Kidney epithelial cell (primary cell): Measurements from ENCODE around the gene MAP3K13. TPM values are rescaled to one million over a fixed set of nuclear protein-coding genes. Genes with fewer than 3 reads are reported as not detected.
"Not testable (repeated sequence)": the region's sequence is repeated elsewhere in the genome, so short reads cannot be mapped to it uniquely, and the experiment has no call there.

Experiments used
- DNase-seq: peaks from one replicate; pipeline ENCODE4 v3.0.0-alpha.2; 2010; ENCODE audit warnings: low read depth
- H3K27me3 ChIP-seq: 2 replicates; pipeline ENCODE4 v1.6.0; 2011; ENCODE audit warnings: low read length; ENCODE audit not compliant: control insufficient read depth, insufficient read depth
- H3K36me3 ChIP-seq: 2 replicates; pipeline ENCODE4 v1.5.1; 2011; ENCODE audit warnings: low read length; ENCODE audit not compliant: control insufficient read depth, insufficient read depth
- H3K4me3 ChIP-seq: 2 replicates; pipeline ENCODE4 v1.5.1; 2011; ENCODE audit warnings: low read depth, mild to moderate bottlenecking, control low read depth, low read length
- CTCF ChIP-seq: IDR thresholded peaks from 2 replicates; pipeline ENCODE4 v1.5.1; 2011; ENCODE audit warnings: mild to moderate bottlenecking, moderate library complexity, low read length, control low read depth, inconsistent platforms; ENCODE audit not compliant: insufficient read depth, poor library complexity, severe bottlenecking
- total RNA-seq: library from RNA; depleted of rRNA; stranded (reverse); fragments of >200 nt; gene quantifications from 2 replicates; pipeline ENCODE4 v1.2.3, GENCODE V29; 2015

MAP3K13 gene
- total RNA-seq, 1 donor from 2014 or later: 33.5 TPM

- no peaks in the 10 kb centered on the region for H3K36me3 ChIP-seq
- TF ChIP-seq CTCF: no peak
- H3K4me3 ChIP-seq: no peak overlapping the region
- no peaks in the 10 kb centered on the region for H3K27me3 ChIP-seq
- no peak for DNase-seq
Observed at GRCh38 chr3:185457376-185457775, 94.4 kb downstream of the MAP3K13 start.

DNA sequence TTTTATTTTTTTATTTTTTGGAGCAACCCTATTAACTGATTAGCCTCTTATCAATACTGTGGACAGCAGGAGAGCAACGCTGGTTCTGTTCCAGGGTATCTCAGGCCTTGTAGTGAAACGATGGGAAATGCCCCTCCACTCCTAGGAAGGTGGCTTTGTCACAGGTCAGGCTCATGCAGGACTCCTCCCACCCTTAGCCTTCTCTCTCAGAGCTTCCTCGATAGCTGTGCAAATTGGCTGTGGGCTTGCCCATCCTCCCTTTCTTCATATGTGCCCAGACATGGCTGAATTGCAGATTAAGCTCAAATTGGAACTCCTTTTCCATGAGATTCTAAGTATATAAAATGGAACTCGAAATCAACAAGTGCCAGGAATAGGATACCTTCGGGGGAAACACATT, 97.4 kb downstream of the MAP3K13 start:
- Histone ChIP-seq H3K4me3 (no peak overlapping the region), H3K27me3 (no peaks in the 10 kb centered on the region), H3K36me3 (no peaks in the 10 kb centered on the region)
- no peak for TF ChIP-seq CTCF
- no peak for DNase-seq

DNA sequence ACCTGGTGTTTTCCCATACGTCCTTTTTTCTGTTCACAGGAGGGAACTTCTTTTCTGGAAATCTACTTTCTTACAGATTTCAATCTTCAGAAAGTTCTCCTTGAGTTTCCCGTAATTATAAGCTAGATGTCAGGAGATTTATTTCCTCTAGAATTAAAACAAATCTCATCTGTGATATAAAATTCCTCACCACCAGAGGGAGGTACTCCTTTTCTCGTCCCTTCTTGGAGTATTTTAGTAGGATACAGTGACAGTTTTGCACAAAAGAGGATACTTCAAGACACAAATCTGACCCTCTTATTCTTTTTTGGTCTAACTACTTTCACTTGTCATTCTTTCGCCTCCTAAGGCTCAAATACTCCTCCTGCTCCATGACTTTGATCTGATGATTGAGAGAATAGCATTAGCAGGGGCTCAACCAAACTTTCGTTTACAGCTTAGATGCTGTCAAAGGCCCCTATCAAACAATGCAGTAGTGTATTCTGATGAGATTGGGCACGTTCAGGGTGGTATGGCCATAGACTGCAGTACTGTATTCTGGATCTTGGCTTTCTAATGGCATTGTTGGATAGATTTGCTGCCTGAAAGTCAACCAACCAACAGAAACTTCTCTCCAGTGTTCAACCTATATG, 97.9 kb downstream of the MAP3K13 start:
- DNase-seq: no peak
- H3K36me3 ChIP-seq: no peaks in the 10 kb centered on the region
- peak; percentile 33 for TF ChIP-seq CTCF
- H3K27me3 ChIP-seq: no peaks in the 10 kb centered on the region
- H3K4me3 ChIP-seq: no peak overlapping the region

GRCh38 chr3:185465471-185465870, 102.5 kb downstream of the MAP3K13 start:
- DNase-seq: no peak
- no peak for TF ChIP-seq CTCF
- no peaks in the 10 kb centered on the region for H3K27me3 ChIP-seq
- no peak overlapping the region for H3K4me3 ChIP-seq
- no peaks in the 10 kb centered on the region for H3K36me3 ChIP-seq

- H3K36me3 ChIP-seq, H3K27me3 ChIP-seq, DNase-seq, H3K4me3 ChIP-seq: not testable (repeated sequence)
Observed at GRCh38 chr3:185466123-185466522, 103.2 kb downstream of the MAP3K13 start.

- no peak overlapping the region for H3K4me3 ChIP-seq
- no peak for DNase-seq
- no peak for TF ChIP-seq CTCF
- no peaks in the 10 kb centered on the region for H3K36me3 ChIP-seq
- H3K27me3 ChIP-seq: no peaks in the 10 kb centered on the region
Observed at GRCh38 chr3:185469542-185469941, 106.6 kb downstream of the MAP3K13 start.
